Heart right ventricle (tissue), 16 donors: ENCODE measurements around the gene DELE1. TPM values are rescaled to one million over a fixed set of nuclear protein-coding genes. Genes with fewer than 3 reads are reported as not detected.

Source experiments
- ATAC-seq, 8 donors: fragments of 200-7000 bp; cut with Tn5 transposase; one replicate each; pipeline ENCODE4 v1.9.1; 2020; ENCODE audit warnings: mild to moderate bottlenecking in 8 of 8, moderate library complexity in 8 of 8, moderate number of reproducible peaks in 1 of 8
- DNase-seq, 2 donors: peaks; one replicate each; pipeline ENCODE4 v3.0.0-alpha.2; 2020
- H3K27ac ChIP-seq, 10 donors: fragments of 200-600 bp; sonication (generic) in 2 of 10; one replicate each; pipeline versions ENCODE4 v1.5.0 to v1.8.0; 2020 to 2022; ENCODE audit warnings: mild to moderate bottlenecking in 3 of 10
- H3K27me3 ChIP-seq, 7 donors: fragments of 200-600 bp; one replicate each; pipeline ENCODE4 v1.8.0; 2021 to 2022; ENCODE audit warnings: mild to moderate bottlenecking in 2 of 7
- H3K36me3 ChIP-seq, 9 donors: fragments of 200-600 bp; sonication (generic) in 1 of 9; one replicate each; pipeline versions ENCODE4 v1.5.0 to v1.8.0; 2020 to 2022; ENCODE audit warnings: mild to moderate bottlenecking in 2 of 9
- H3K4me1 ChIP-seq, 9 donors: fragments of 200-600 bp; sonication (generic) in 1 of 9; one replicate each; pipeline versions ENCODE4 v1.5.0 to v1.8.0; 2020 to 2022; ENCODE audit warnings: mild to moderate bottlenecking in 4 of 9
- H3K4me3 ChIP-seq, 10 donors: fragments of 200-600 bp; sonication (generic) in 2 of 10; one replicate each; pipeline versions ENCODE4 v1.5.0 to v1.8.0; 2020 to 2022; ENCODE audit warnings: mild to moderate bottlenecking in 7 of 10, moderate library complexity in 2 of 10
- H3K9me3 ChIP-seq, 11 donors: fragments of 200-600 bp in 10 of 11; sonication (generic) in 2 of 11; one replicate each; pipeline versions ENCODE4 v1.5.0 to v1.8.0; 2013 to 2022; ENCODE audit warnings: mild to moderate bottlenecking in 2 of 11, control low read depth in 1 of 11, moderate library complexity in 1 of 11
- CTCF ChIP-seq, 9 donors: fragments of 200-600 bp; sonication (generic) in 2 of 9; IDR thresholded peaks; one replicate each; pipeline versions ENCODE4 v1.5.0 to v1.8.0; 2021 to 2022; ENCODE audit warnings: antibody characterized with exemption in 9 of 9, mild to moderate bottlenecking in 5 of 9, moderate library complexity in 1 of 9
- WGBS, 2 donors: extraction: QIAGEN DNeasy Blood & Tissue Kit; methylation state at CpG; one replicate each; pipeline ENCODE4 v1.1.7; 2013; ENCODE audit warnings: inconsistent platforms in 1 of 2; 5-methylcytosine and 5-hydroxymethylcytosine counted together
- intact Hi-C, 10 donors: fragments of 100-400 bp; cut with DNase I; formaldehyde crosslinking; loops; one replicate each; pipeline versions ENCODE4 v1.11.1 to v1.14.2; 2022
- polyA plus RNA-seq, 2 donors: library from polyadenylated mRNA; stranded (reverse); fragments of 200-250 nt; gene quantifications; one replicate each; pipeline ENCODE4 v1.2.3, GENCODE V29; 2013
- total RNA-seq, 10 donors: library from RNA; stranded (reverse); fragmentation: NEBNext Ultra II Directional in 3 of 10; extraction: Animal tissue kit (Norgen Biotek cat#: 25700) in 3 of 10; gene quantifications; one replicate each; pipeline versions ENCODE4 v1.2.1 to v1.2.4, GENCODE V29; 2021 to 2023
- donor health status: Arrhythmogenic right ventricular cardiomyopathy.
- donor health status: ischemic (EF 13 %, LVEDD 7.1; RV severe dilation, severe dysfunction).
- donor health status: healthy with polysubstance abuse.
- donor health status: DM: no; HTN: yes; CAD: no.
- donor health status: DM: no; HTN: no; CAD: no.
- donor health status: ischemic (EF 25% LVEDD 6.9; RV normal size, moderate dysfunction).
- donor health status: ischemic (EF 25% LVEDD 5.7; RV mildly dilated, moderate dysfunction).
- donor health status: healthy.
- donor health status: DM: yes; HTN: yes; CAD: no.
- donor health status: Ischemic cardiomyopathy.
- donor health status: ischemic (EF 35%, LVEDD 5.7; RV mildly dilated, moderate dysfunction).
- donor health status: nonischemic (EF 11% LVEDD 7.7; RV severe dilation, severe dysfunction).
- donor health status: DM: yes; HTN: yes; CAD: no.
- donor health status: PGD.
- donor health status: ischemic (EF 29% LVEDD 5.4; RV normal size, mild dysfunction).
- donor health status: nonischemic (EF 23%, LVEDD 6.1; RV moderate dilation, normal function).

DELE1 gene
- total and polyA plus RNA-seq, 12 donors = 50.1 to 192 (median 113) TPM

- TF ChIP-seq CTCF (IDR thresholded peaks at IDR 0.05) = peak in 7 of 9 donors; percentile 34 to 54 (median 41)
- Histone ChIP-seq H3K4me1 (peaks cover 2 to 80% (median 54%) of the 10 kb centered on the region in 9 donors), H3K9me3 (no peaks in the 10 kb centered on the region), H3K27me3 (no peaks in the 10 kb centered on the region), H3K4me3 (peak overlapping the region in 8 of 10 donors; percentile 5 to 60 (median 54)), H3K27ac (peak overlapping the region in 8 of 10 donors; percentile 14 to 89 (median 74)), H3K36me3 (peaks cover 0 to 54% (median 4%) of the 10 kb centered on the region in 9 donors)
- intact Hi-C loops = loop anchor here in 2 of 10 donors (5.0 to 10.0 kb wide), 2 partner anchors 67 to 134 kb away; no protein-coding TSS in a partner anchor
- DNase-seq = peak in 1 of 2 donors; percentile 54
- WGBS, 2 donors = 26 to 28% methylated on average over 9 of the region's 9 CpGs
- peak; percentile 13 to 73 (median 62) for ATAC-seq
Measured at GRCh38 chr5:141951332-141951781, 27.7 kb downstream of the DELE1 start.

GRCh38 chr5:141952020-141952419 is 28.3 kb downstream of the DELE1 start:
- WGBS, 2 donors = 71 to 72% methylated on average over 2 of the region's 2 CpGs
- no peak for TF ChIP-seq CTCF (IDR thresholded peaks at IDR 0.05)
- no peak for ATAC-seq
- Histone ChIP-seq H3K36me3 (peaks cover 0 to 49% (median 4%) of the 10 kb centered on the region in 9 donors), H3K27me3 (no peaks in the 10 kb centered on the region), H3K27ac (peak overlapping the region in 8 of 10 donors; percentile 13 to 89 (median 74)), H3K9me3 (no peaks in the 10 kb centered on the region), H3K4me1 (peaks cover 2 to 81% (median 53%) of the 10 kb centered on the region in 9 donors), H3K4me3 (peak overlapping the region in 9 of 10 donors; percentile 3 to 60 (median 53))
- no peak for DNase-seq
- intact Hi-C loops = loop anchor here in 2 of 10 donors (5.0 to 10.0 kb wide), 2 partner anchors 67 to 135 kb away; no protein-coding TSS in a partner anchor

- ATAC-seq (no peak), DNase-seq (no peak)
- Histone ChIP-seq H3K4me1 (peaks cover 2 to 81% (median 50%) of the 10 kb centered on the region in 9 donors), H3K4me3 (peak overlapping the region in 9 of 10 donors; percentile 27 to 60 (median 53)), H3K27me3 (no peaks in the 10 kb centered on the region), H3K27ac (peak overlapping the region in 9 of 10 donors; percentile 5 to 89 (median 71)), H3K36me3 (peaks cover 0 to 28% (median 4%) of the 10 kb centered on the region in 9 donors), H3K9me3 (no peaks in the 10 kb centered on the region)
- no peak for TF ChIP-seq CTCF (IDR thresholded peaks at IDR 0.05)
- intact Hi-C loops = loop anchor here in 2 of 10 donors (5.0 to 10.0 kb wide), 2 partner anchors 69 to 137 kb away; no protein-coding TSS in a partner anchor
- 74 to 86% methylated on average over 2 of the region's 2 CpGs for WGBS, 2 donors
Measured at GRCh38 chr5:141954194-141954593, 30.5 kb downstream of the DELE1 start.

- Histone ChIP-seq H3K4me3 (peak overlapping the region; percentile 25 to 60 (median 50)), H3K36me3 (peaks cover 0 to 4% (median 0%) of the 10 kb centered on the region in 9 donors), H3K27ac (peak overlapping the region; percentile 59 to 89 (median 83)), H3K4me1 (peaks cover 5 to 73% (median 46%) of the 10 kb centered on the region in 9 donors), H3K27me3 (no peaks in the 10 kb centered on the region), H3K9me3 (no peaks in the 10 kb centered on the region)
- ATAC-seq (peak in 3 of 8 donors; percentile 0 to 6 (median 0)), DNase-seq (no peak)
- intact Hi-C loops = loop anchor here in 9 of 10 donors (2.0 to 10.0 kb wide), 4 partner anchors 33 to 75 kb away; partner anchors contain the start of gene DELE1 (in 5 of the 9)
- no peak for TF ChIP-seq CTCF (IDR thresholded peaks at IDR 0.05)
- 52 to 69% methylated on average over 16 of the region's 16 CpGs for WGBS, 2 donors
Measured at GRCh38 chr5:141957367-141957996, 33.8 kb downstream of the DELE1 start.
